NCI-H1694 (cell line): Measurements from ENCODE around the gene CLSTN2.

ENCODE experiments used
- DNase-seq: peaks from one replicate; lab custom pipeline; 2025; lab: John Stamatoyannopoulos, UW

Gene CLSTN2

GRCh38 chr3:140007081-140007480 lies 72.1 kb downstream of the CLSTN2 start:
- DNase-seq: no peak

- DNase-seq: peak; percentile 44
Observed at GRCh38 chr3:140007911-140008869, 73.2 kb downstream of the CLSTN2 start.

DNA sequence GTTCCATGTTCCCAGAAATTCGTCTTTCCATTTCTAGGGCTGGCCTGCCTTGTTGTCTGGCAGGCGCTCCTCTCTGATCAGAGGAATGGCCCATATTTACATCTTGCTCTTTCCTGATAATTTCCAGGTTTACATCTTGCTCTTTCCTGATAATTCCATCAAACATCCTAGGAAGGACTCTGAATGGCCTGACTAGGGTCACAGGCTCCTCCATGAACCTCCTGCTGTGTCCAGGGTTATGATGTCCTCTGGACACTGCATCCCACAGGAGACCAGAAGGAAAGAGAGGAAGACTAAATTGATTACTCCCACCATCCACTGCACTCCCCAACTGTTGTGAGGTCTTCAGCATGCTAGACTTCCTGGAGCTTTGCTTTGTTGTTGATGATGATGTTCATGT lies 75.4 kb downstream of the CLSTN2 start:
- DNase-seq: no peak

GRCh38 chr3:140011086-140011485 lies 76.1 kb downstream of the CLSTN2 start:
- DNase-seq: no peak

DNA sequence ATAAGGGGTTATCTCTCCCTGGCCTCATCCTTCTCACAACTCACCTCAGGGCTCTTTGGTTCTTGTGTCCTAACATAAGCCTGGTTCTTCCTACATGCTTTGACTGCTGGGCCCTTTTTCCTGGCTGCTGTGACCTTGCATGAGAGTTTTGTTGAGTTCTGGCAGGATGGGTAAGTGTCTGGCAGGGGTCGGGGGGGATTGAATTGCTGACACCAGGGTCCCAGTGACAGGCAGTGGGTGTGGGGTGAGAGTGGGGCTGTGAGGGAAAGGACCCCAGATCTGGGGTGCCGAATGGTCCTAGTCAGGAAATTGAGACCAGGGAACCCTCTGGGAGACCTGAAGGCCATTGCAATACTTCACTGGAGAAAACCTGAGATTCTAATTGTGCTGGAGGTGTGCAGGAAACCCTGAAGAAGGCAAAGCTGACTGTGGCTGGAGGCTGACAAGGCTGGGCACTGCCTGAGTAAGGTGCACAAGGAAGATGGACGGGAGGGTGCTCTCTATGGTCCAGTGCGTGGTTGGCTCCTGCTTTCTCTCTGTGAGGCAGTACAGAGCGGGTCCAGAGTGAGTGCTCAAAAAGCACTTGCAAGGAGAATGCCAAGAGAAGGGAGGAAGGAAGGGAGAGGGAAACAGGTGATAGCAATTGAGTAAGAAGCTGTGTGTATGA lies 76.8 kb downstream of the CLSTN2 start:
- DNase-seq: no peak

GRCh38 chr3:140013220-140013619 lies 78.2 kb downstream of the CLSTN2 start:
- no peak for DNase-seq

DNA sequence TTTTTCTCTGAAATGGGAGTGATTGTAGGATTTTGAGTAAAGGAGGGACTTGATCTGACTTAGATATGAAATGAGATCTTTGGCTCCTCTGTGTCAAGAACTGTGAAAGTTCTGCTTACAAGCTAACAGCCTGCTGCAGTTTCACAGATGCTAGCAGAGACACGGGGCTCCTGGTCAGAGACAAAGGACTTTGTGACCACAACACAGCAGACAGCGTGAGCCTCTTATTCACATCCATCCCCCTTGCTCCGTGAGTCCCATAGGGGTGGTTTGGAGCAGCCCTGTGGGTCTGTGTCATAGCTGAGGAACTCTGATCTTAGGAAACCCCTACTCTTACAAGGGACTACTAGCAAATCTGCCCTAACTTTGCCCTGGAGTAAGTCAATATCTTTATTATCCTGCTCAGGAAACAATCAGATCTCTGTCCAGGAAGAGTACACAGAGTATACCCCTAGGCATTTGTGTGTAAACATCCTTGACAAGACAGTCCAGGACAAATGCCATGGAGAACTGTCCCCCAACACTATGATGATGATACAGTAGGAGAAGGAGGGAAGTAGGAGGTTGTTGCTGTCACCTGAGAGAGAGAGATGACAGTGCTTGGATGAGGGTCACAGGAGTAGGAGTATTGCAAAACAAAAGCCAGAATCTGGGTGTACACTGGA lies 80.0 kb downstream of the CLSTN2 start:
- no peak for DNase-seq

DNA sequence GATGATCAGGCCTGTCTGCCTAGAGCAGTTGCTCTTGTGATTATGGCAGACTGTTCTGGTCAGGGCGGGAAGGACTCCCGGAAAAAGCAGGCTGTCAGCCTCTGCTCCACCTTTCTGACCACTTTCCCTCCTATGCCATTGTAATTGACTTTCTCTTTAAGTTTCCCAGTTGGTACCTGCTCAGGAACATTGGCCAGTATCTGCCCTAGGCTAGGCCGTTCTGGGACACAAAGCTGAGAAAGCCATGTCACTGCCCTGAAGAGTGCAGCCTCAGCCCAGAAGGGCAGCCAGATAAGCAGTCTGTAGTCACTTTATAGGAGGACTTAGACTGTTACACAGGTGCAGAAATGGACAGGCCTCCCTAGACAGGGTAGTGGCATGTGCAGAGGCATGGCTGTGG lies 80.8 kb downstream of the CLSTN2 start:
- no peak for DNase-seq

- no peak for DNase-seq
Observed at GRCh38 chr3:140018556-140018955, 83.6 kb downstream of the CLSTN2 start.

DNA sequence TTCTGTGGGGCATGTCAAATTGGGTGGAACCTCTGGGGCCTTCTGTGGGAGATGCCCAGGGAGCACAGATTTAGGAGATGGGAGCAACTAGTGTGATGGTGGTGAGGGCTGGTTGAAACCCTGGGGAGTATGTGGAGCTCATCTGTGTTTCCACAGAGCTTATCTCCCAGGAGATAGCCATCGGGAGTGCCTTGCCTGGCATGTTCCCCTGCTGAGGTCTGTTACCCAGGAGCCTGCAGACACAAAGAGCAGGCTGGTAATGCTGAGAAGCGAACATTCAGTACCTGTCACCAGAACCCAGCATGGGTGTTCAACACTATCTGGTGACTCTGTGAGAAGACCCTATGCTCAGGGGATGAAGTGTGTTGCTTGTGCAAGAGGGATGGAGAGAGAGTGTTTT lies 85.0 kb downstream of the CLSTN2 start:
- DNase-seq: no peak

- DNase-seq: no peak
Observed at GRCh38 chr3:140020541-140020940, 85.6 kb downstream of the CLSTN2 start.

GRCh38 chr3:140021269-140021668 lies 86.3 kb downstream of the CLSTN2 start:
- DNase-seq: no peak

DNA sequence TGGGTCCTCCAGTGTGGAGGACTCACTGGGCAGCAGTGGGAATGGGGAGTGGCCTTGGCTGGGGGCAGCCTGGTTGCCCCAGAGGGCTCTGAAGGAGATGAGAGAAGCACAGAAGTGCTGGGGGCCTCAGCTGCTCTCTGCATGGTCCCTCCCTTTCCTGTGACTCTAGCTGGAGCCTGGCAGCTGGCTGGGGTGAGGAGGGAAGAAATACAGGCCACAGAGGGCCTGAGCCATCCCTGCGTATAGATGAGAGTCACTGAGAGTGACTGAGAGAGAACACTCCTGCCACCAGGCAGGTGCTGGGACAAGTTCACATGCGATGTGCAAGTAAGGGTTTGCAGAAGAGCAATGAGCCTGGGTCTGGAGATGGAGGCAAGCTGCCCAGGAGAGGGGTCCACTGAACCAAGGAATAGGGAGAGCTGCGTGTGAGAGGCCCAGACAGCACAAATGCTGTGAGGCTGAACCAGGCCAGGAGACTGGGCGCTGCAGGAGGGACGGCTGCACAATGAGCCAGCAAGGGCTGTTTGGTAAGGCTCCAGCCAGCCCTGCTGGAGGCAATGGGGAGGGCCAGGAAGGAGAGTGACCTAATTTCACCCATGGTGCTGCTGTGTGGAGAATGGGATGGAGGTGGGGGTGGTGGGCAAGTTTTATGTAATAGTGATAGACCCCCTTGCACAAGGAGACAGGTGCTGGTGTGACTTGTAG lies 87.2 kb downstream of the CLSTN2 start:
- DNase-seq: no peak

- DNase-seq: peak; percentile 10
Observed at GRCh38 chr3:140023616-140024530, 88.9 kb downstream of the CLSTN2 start.

- DNase-seq: no peak
Observed at GRCh38 chr3:140031170-140031569, 96.2 kb downstream of the CLSTN2 start.

- no peak for DNase-seq
Observed at GRCh38 chr3:140034058-140034457, 99.1 kb downstream of the CLSTN2 start.

DNA sequence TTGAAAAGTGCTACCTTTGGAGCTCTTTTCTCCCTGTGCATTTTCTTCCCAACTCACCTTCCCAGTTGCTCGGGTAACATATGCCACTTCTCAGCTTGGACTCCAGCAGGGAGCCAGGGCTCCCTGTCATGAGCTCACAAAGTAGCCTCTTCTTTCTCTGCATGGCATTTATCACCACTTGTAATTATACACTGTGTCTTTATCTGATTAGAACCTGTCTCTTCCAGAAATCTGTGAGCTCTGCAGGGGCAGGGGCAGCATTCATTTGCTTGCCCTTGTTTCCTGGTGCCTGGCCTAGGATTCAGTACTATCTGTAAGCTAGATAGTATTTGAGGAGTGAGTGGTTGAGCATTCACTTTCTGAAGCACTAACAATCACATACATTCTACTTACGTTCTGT lies 100.9 kb downstream of the CLSTN2 start:
- DNase-seq: no peak

DNA sequence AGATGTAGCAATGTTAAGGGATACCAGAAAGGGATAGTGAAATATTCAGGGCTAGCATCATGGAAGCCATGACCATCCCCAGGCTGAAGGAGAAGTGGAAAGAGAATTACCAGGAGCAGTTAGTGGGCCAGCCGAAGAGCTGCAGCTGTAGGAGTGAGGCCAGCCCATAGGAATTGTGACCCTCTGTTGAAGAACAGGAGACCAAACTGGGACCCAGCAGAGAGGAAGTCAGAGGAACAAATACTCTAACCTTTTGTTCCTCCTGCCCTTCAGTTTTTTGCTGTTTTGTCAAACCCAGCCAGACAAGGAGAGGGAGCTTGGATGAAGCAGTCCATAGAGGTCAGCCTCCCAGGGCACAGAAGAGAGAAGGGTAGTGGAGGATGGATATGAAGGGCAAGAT lies 115.4 kb downstream of the CLSTN2 start:
- DNase-seq: no peak

- peak; percentile 82 for DNase-seq
Observed at GRCh38 chr3:140051019-140051957, 116.3 kb downstream of the CLSTN2 start.
